ENCODE data around the gene DCDC2C. TPM values are rescaled to one million over a fixed set of nuclear protein-coding genes. Genes with fewer than 3 reads are reported as not detected.

DCDC2C gene
- polyA plus RNA-seq, 1 donor from 2014 or later = not detected

DNA sequence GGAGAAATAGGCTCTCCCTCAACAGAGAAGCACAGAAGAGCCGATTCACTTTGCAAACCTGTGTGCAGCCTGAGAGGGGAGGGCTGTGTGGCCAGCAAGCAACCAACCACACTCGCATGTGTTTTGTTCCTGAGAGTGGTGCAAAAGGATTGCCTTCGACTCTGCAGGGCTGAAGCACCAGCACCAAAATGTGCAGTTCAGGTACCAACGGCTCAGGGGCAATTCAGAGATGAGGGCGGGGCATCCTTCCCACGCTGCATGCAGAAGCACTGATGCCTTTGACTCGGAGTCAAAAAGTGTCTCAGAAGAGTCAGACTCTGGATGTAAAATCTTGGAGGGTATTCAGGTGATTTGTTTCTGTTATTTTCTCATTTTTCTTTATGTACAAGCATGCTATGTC, 55.5 kb downstream of the DCDC2C start:
- no peak overlapping the region for H3K4me2 ChIP-seq (ENCODE audit: low read length)
- no peaks in the 10 kb centered on the region for H4K20me1 ChIP-seq (ENCODE audit: insufficient read depth)
- TF ChIP-seq RAD21 (conservative IDR thresholded peaks at IDR 0.05) (no peak), EZH2 (IDR thresholded peaks at IDR 0.05; ENCODE audit: borderline replicate concordance, insufficient read depth, low read length, poor library complexity, severe bottlenecking) (no peak), MXI1 (conservative IDR thresholded peaks at IDR 0.05; ENCODE audit: poor library complexity, severe bottlenecking) (no peak), SMC3 (conservative IDR thresholded peaks at IDR 0.05; ENCODE audit: poor library complexity) (no peak), EP300 (conservative IDR thresholded peaks at IDR 0.05; ENCODE audit: poor library complexity, severe bottlenecking) (no peak)
- TF ChIP-seq, protein P1, sequence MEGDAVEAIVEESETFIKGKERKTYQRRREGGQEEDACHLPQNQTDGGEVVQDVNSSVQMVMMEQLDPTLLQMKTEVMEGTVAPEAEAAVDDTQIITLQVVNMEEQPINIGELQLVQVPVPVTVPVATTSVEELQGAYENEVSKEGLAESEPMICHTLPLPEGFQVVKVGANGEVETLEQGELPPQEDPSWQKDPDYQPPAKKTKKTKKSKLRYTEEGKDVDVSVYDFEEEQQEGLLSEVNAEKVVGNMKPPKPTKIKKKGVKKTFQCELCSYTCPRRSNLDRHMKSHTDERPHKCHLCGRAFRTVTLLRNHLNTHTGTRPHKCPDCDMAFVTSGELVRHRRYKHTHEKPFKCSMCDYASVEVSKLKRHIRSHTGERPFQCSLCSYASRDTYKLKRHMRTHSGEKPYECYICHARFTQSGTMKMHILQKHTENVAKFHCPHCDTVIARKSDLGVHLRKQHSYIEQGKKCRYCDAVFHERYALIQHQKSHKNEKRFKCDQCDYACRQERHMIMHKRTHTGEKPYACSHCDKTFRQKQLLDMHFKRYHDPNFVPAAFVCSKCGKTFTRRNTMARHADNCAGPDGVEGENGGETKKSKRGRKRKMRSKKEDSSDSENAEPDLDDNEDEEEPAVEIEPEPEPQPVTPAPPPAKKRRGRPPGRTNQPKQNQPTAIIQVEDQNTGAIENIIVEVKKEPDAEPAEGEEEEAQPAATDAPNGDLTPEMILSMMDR (IDR thresholded peaks at IDR 0.05; ENCODE audit: poor library complexity, severe bottlenecking) = no peak
- TF ChIP-seq, protein P2, sequence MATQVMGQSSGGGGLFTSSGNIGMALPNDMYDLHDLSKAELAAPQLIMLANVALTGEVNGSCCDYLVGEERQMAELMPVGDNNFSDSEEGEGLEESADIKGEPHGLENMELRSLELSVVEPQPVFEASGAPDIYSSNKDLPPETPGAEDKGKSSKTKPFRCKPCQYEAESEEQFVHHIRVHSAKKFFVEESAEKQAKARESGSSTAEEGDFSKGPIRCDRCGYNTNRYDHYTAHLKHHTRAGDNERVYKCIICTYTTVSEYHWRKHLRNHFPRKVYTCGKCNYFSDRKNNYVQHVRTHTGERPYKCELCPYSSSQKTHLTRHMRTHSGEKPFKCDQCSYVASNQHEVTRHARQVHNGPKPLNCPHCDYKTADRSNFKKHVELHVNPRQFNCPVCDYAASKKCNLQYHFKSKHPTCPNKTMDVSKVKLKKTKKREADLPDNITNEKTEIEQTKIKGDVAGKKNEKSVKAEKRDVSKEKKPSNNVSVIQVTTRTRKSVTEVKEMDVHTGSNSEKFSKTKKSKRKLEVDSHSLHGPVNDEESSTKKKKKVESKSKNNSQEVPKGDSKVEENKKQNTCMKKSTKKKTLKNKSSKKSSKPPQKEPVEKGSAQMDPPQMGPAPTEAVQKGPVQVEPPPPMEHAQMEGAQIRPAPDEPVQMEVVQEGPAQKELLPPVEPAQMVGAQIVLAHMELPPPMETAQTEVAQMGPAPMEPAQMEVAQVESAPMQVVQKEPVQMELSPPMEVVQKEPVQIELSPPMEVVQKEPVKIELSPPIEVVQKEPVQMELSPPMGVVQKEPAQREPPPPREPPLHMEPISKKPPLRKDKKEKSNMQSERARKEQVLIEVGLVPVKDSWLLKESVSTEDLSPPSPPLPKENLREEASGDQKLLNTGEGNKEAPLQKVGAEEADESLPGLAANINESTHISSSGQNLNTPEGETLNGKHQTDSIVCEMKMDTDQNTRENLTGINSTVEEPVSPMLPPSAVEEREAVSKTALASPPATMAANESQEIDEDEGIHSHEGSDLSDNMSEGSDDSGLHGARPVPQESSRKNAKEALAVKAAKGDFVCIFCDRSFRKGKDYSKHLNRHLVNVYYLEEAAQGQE (IDR thresholded peaks at IDR 0.05; ENCODE audit: borderline replicate concordance) = no peak
- H3K27me3 ChIP-seq (ENCODE audit: insufficient read depth, low read depth, low read length) = no peaks in the 10 kb centered on the region
- no peak overlapping the region for H3K9ac ChIP-seq (ENCODE audit: low read length)
- no peaks in the 10 kb centered on the region for H3F3A ChIP-seq (ENCODE audit: insufficient read depth, low read length, poor library complexity, severe bottlenecking)
- no peaks in the 10 kb centered on the region for H3K36me3 ChIP-seq (ENCODE audit: insufficient read depth, low read length)
- H3K79me2 ChIP-seq (replicated peaks; ENCODE audit: insufficient read depth, low read length) = no peaks in the 10 kb centered on the region
- H2AFZ ChIP-seq (ENCODE audit: low read depth, low read length) = no peak overlapping the region
- H3K9me2 ChIP-seq (ENCODE audit: insufficient read depth, low read length) = no peaks in the 10 kb centered on the region
- H3K4me3 ChIP-seq (ENCODE audit: low read length) = no peak overlapping the region
- no peak overlapping the region for H3K27ac ChIP-seq (ENCODE audit: low read length)
- H3K9me3 ChIP-seq (ENCODE audit: low read length) = no peaks in the 10 kb centered on the region

DNA sequence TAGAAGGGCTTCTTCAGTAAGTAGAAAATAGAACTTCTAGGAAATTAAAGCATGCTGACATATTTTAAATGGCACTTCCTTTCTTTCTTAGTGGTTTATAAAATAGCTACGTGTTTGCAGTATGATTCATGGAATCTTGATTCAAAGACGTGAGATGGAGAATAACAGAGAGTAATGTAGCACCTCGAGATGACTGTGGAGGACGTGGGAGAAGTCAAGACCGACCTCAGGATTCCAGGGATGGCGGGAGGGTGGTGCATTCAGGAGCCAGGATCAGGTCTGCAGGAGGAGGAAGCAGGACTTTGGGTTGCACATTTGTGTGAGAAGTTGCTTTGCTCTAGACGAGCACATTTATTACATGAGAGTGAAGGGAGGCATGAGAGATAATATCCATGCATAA, 56.0 kb downstream of the DCDC2C start:
- Histone ChIP-seq H3K27me3 (ENCODE audit: insufficient read depth, low read depth, low read length) (no peaks in the 10 kb centered on the region), H3K4me2 (ENCODE audit: low read length) (no peak overlapping the region)

More for the DNA sequence above, 56.0 kb downstream of the DCDC2C start:
- H3K27ac ChIP-seq (ENCODE audit: low read length) = no peak overlapping the region
- no peaks in the 10 kb centered on the region for H3K9me2 ChIP-seq (ENCODE audit: insufficient read depth, low read length)
- no peak overlapping the region for H2AFZ ChIP-seq (ENCODE audit: low read depth, low read length)
- H3K4me3 ChIP-seq (ENCODE audit: low read length) = no peak overlapping the region
- H3K9me3 ChIP-seq (ENCODE audit: low read length) = no peaks in the 10 kb centered on the region
- H3K79me2 ChIP-seq (replicated peaks; ENCODE audit: insufficient read depth, low read length) = no peaks in the 10 kb centered on the region
- no peaks in the 10 kb centered on the region for H4K20me1 ChIP-seq (ENCODE audit: insufficient read depth)
- no peaks in the 10 kb centered on the region for H3F3A ChIP-seq (ENCODE audit: insufficient read depth, low read length, poor library complexity, severe bottlenecking)
- H3K36me3 ChIP-seq (ENCODE audit: insufficient read depth, low read length) = no peaks in the 10 kb centered on the region
- no peak overlapping the region for H3K9ac ChIP-seq (ENCODE audit: low read length)
- TF ChIP-seq RAD21 (conservative IDR thresholded peaks at IDR 0.05) = no peak
- TF ChIP-seq TAF1 (IDR thresholded peaks at IDR 0.05; ENCODE audit: low read depth) = no peak
- TF ChIP-seq, protein P2 (IDR thresholded peaks at IDR 0.05; ENCODE audit: borderline replicate concordance) = no peak
